Uterus (tissue), 2 donors: ENCODE results near the gene MARVELD1.

Experiments used
- POLR2A ChIP-seq, 2 donors: fragments of 450-650 bp; IDR thresholded peaks; one replicate each; pipeline ENCODE4 v1.6.1; 2016; ENCODE audit warnings: antibody characterized with exemption in 2 of 2, mild to moderate bottlenecking in 1 of 2, moderate library complexity in 1 of 2
- TF ChIP-seq, protein P1 (sequence below), 4 experiments: fragments of 200-600 bp in 2 of 4; fragments of 450-650 bp in 2 of 4; sonication (generic) in 2 of 4; IDR thresholded peaks; one replicate each; pipeline ENCODE4 v1.5.1; 2016 to 2019; ENCODE audit warnings: antibody characterized with exemption in 4 of 4, mild to moderate bottlenecking in 2 of 4, moderate library complexity in 1 of 4

DNA sequence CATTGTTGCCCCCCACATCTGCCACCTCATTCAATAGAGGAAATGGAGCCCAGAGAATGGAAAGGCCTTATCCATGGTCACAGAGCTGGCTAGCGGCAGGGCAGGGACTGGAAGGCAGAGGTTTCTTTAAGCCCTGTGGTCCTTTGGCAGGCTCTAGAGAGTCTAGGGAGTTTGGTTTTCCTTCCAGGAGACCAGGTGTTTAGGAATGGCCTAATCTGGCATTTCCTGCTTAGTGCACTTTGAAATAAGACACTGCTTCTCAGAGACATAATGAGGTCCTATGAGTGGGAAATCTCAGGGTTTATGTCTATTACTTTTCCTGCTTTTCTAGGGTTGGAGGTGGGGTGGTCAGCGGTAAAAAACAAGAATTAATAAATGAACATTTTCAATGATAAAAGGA is 6.1 kb downstream of the MARVELD1 start:
- TF ChIP-seq, protein P1, sequence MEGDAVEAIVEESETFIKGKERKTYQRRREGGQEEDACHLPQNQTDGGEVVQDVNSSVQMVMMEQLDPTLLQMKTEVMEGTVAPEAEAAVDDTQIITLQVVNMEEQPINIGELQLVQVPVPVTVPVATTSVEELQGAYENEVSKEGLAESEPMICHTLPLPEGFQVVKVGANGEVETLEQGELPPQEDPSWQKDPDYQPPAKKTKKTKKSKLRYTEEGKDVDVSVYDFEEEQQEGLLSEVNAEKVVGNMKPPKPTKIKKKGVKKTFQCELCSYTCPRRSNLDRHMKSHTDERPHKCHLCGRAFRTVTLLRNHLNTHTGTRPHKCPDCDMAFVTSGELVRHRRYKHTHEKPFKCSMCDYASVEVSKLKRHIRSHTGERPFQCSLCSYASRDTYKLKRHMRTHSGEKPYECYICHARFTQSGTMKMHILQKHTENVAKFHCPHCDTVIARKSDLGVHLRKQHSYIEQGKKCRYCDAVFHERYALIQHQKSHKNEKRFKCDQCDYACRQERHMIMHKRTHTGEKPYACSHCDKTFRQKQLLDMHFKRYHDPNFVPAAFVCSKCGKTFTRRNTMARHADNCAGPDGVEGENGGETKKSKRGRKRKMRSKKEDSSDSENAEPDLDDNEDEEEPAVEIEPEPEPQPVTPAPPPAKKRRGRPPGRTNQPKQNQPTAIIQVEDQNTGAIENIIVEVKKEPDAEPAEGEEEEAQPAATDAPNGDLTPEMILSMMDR (IDR thresholded peaks at IDR 0.05): no peak
- TF ChIP-seq POLR2A (IDR thresholded peaks at IDR 0.05): no peak
